ENCODE results near the gene C9orf153. TPM values are rescaled to one million over a fixed set of nuclear protein-coding genes. Genes with fewer than 3 reads are reported as not detected.

Gene C9orf153
- total and polyA plus RNA-seq, 2 of the 13 experiments (the other 11 are each of a cell fraction or from before 2014, with no cell fraction given), result 0.17 to 0.44 TPM

DNA sequence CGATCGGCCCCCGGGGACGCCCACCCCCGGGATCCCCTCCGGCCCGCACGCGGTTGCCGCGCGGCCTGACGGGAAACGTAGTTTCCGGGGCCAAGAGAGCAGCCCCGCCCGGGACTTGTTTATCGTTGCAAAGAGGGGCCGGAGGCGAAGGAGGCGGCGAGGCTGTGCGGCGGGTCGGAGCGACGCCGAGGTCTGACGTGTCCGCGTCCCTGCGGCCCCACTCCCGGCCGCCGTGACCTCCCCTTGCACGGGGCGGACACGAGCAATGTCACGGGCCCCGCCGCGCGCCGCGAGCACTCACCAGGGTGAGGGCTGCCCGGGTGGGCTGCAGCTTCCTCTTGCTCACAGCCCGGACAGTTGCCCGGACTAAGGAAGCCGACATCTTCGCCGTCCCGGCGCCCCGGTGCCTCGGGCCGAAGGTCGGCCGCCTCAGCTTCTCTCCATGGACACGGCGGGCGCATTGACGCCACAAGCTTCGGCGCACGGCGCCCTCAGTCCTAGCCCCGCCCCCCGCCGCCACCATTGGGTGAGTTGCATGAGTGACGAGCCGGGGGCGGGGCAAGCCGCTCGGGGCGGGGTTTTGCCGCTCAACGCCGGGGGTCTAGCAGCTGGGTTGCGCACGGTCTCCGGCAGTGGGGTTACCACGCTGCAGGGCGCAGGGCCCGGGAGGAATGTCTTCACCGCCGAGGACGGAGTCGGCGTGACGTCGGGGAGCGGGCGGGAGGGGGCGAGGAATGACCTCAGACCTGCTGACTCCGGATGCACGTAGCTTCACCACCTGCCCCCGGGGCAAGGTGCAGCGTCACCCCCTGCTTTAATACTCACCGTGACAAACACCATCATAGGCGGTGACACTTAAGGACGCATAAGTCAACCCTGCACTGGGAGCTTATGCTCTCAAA lies 22.9 kb upstream of the C9orf153 start, which contains the start of gene ISCA1 (continued):
- TF ChIP-seq, protein P1, sequence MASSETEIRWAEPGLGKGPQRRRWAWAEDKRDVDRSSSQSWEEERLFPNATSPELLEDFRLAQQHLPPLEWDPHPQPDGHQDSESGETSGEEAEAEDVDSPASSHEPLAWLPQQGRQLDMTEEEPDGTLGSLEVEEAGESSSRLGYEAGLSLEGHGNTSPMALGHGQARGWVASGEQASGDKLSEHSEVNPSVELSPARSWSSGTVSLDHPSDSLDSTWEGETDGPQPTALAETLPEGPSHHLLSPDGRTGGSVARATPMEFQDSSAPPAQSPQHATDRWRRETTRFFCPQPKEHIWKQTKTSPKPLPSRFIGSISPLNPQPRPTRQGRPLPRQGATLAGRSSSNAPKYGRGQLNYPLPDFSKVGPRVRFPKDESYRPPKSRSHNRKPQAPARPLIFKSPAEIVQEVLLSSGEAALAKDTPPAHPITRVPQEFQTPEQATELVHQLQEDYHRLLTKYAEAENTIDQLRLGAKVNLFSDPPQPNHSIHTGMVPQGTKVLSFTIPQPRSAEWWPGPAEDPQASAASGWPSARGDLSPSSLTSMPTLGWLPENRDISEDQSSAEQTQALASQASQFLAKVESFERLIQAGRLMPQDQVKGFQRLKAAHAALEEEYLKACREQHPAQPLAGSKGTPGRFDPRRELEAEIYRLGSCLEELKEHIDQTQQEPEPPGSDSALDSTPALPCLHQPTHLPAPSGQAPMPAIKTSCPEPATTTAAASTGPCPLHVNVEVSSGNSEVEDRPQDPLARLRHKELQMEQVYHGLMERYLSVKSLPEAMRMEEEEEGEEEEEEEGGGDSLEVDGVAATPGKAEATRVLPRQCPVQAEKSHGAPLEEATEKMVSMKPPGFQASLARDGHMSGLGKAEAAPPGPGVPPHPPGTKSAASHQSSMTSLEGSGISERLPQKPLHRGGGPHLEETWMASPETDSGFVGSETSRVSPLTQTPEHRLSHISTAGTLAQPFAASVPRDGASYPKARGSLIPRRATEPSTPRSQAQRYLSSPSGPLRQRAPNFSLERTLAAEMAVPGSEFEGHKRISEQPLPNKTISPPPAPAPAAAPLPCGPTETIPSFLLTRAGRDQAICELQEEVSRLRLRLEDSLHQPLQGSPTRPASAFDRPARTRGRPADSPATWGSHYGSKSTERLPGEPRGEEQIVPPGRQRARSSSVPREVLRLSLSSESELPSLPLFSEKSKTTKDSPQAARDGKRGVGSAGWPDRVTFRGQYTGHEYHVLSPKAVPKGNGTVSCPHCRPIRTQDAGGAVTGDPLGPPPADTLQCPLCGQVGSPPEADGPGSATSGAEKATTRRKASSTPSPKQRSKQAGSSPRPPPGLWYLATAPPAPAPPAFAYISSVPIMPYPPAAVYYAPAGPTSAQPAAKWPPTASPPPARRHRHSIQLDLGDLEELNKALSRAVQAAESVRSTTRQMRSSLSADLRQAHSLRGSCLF (CRISPR knock-in tag; IDR thresholded peaks at IDR 0.05; ENCODE audit: borderline replicate concordance), result no peak
- TF ChIP-seq ZNF782 (CRISPR knock-in tag; IDR thresholded peaks at IDR 0.05; ENCODE audit: borderline replicate concordance) (peak; percentile 91), ERF (CRISPR knock-in tag; IDR thresholded peaks at IDR 0.05) (peak; percentile 47), NFE2 (CRISPR knock-in tag; IDR thresholded peaks at IDR 0.05) (no peak), ZNF564 (CRISPR knock-in tag; IDR thresholded peaks at IDR 0.05) (no peak), KLF15 (CRISPR knock-in tag; IDR thresholded peaks at IDR 0.05; ENCODE audit: borderline replicate concordance) (no peak), GZF1 (CRISPR knock-in tag; IDR thresholded peaks at IDR 0.05) (no peak; the same call in 1 of the 2 replicates), ZBTB8A (CRISPR knock-in tag; IDR thresholded peaks at IDR 0.05; ENCODE audit: borderline replicate concordance, low read depth) (0 out of 2 replicates have a peak, but pooled peaks have one; percentile 72), EED (CRISPR knock-in tag; IDR thresholded peaks at IDR 0.05) (peak; percentile 56; the same call in 1 of the 2 replicates), KDM1A (CRISPR knock-in tag; IDR thresholded peaks at IDR 0.05) (0 out of 2 replicates have a peak, but pooled peaks have one; percentile 10)
- TF ChIP-seq, protein P2, sequence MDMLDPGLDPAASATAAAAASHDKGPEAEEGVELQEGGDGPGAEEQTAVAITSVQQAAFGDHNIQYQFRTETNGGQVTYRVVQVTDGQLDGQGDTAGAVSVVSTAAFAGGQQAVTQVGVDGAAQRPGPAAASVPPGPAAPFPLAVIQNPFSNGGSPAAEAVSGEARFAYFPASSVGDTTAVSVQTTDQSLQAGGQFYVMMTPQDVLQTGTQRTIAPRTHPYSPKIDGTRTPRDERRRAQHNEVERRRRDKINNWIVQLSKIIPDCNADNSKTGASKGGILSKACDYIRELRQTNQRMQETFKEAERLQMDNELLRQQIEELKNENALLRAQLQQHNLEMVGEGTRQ (IDR thresholded peaks at IDR 0.05; ENCODE audit: low read depth, low read length), result no peak
- TF ChIP-seq, protein P2 (CRISPR knock-in tag; IDR thresholded peaks at IDR 0.05; ENCODE audit: borderline replicate concordance), result peak; percentile 41; the same call in 1 of the 2 replicates
- TF ChIP-seq, protein P3, sequence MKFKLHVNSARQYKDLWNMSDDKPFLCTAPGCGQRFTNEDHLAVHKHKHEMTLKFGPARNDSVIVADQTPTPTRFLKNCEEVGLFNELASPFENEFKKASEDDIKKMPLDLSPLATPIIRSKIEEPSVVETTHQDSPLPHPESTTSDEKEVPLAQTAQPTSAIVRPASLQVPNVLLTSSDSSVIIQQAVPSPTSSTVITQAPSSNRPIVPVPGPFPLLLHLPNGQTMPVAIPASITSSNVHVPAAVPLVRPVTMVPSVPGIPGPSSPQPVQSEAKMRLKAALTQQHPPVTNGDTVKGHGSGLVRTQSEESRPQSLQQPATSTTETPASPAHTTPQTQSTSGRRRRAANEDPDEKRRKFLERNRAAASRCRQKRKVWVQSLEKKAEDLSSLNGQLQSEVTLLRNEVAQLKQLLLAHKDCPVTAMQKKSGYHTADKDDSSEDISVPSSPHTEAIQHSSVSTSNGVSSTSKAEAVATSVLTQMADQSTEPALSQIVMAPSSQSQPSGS (CRISPR knock-in tag; IDR thresholded peaks at IDR 0.05), result peak; percentile 33; the same call in 1 of the 2 replicates
- TF ChIP-seq, protein P4, sequence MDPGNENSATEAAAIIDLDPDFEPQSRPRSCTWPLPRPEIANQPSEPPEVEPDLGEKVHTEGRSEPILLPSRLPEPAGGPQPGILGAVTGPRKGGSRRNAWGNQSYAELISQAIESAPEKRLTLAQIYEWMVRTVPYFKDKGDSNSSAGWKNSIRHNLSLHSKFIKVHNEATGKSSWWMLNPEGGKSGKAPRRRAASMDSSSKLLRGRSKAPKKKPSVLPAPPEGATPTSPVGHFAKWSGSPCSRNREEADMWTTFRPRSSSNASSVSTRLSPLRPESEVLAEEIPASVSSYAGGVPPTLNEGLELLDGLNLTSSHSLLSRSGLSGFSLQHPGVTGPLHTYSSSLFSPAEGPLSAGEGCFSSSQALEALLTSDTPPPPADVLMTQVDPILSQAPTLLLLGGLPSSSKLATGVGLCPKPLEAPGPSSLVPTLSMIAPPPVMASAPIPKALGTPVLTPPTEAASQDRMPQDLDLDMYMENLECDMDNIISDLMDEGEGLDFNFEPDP (CRISPR knock-in tag; conservative IDR thresholded peaks at IDR 0.05), result no peak
- TF ChIP-seq, protein P5, sequence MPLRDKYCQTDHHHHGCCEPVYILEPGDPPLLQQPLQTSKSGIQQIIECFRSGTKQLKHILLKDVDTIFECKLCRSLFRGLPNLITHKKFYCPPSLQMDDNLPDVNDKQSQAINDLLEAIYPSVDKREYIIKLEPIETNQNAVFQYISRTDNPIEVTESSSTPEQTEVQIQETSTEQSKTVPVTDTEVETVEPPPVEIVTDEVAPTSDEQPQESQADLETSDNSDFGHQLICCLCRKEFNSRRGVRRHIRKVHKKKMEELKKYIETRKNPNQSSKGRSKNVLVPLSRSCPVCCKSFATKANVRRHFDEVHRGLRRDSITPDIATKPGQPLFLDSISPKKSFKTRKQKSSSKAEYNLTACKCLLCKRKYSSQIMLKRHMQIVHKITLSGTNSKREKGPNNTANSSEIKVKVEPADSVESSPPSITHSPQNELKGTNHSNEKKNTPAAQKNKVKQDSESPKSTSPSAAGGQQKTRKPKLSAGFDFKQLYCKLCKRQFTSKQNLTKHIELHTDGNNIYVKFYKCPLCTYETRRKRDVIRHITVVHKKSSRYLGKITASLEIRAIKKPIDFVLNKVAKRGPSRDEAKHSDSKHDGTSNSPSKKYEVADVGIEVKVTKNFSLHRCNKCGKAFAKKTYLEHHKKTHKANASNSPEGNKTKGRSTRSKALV (CRISPR knock-in tag; IDR thresholded peaks at IDR 0.05), result no peak; the same call in 1 of the 2 replicates
